Neural progenitor cell (in vitro differentiated cells): Measurements from ENCODE around the gene CDH13. TPM values are rescaled to one million over a fixed set of nuclear protein-coding genes. Genes with fewer than 3 reads are reported as not detected.

Experiments
- DNase-seq: peaks from one replicate; pipeline ENCODE4 v3.0.0-alpha.2; 2016; ENCODE audit warnings: low spot score
- H2AFZ ChIP-seq: fragments of 200-600 bp; sonication (generic); replicated peaks from 2 replicates; pipeline ENCODE4 v1.6.1; 2016; ENCODE audit warnings: antibody characterized with exemption
- H3F3A ChIP-seq: fragments of 200-600 bp; sonication (generic); 2 replicates; pipeline ENCODE4 v1.6.1; 2016; ENCODE audit warnings: antibody characterized with exemption, low read depth
- H3K27ac ChIP-seq: fragments of 200-600 bp; sonication (generic); 2 replicates; pipeline ENCODE4 v1.5.1; 2016; ENCODE audit warnings: mild to moderate bottlenecking
- H3K27me3 ChIP-seq: fragments of 200-600 bp; sonication (generic); 2 replicates; pipeline ENCODE4 v1.6.1; 2016; ENCODE audit warnings: mild to moderate bottlenecking, moderate library complexity
- H3K36me3 ChIP-seq: fragments of 200-600 bp; sonication (generic); 2 replicates; pipeline ENCODE4 v1.5.1; 2016
- H3K4me1 ChIP-seq: fragments of 200-600 bp; sonication (generic); 2 replicates; pipeline ENCODE4 v1.6.1; 2016; ENCODE audit warnings: mixed run types
- H3K4me2 ChIP-seq: fragments of 200-600 bp; sonication (generic); 2 replicates; pipeline ENCODE4 v1.6.1; 2016
- H3K4me3 ChIP-seq: fragments of 200-600 bp; sonication (generic); 2 replicates; pipeline ENCODE4 v1.5.1; 2016
- H3K79me2 ChIP-seq: fragments of 200-600 bp; sonication (generic); 2 replicates; pipeline ENCODE4 v1.6.1; 2016; ENCODE audit warnings: low read depth
- H3K9ac ChIP-seq: fragments of 200-600 bp; sonication (generic); 2 replicates; pipeline ENCODE4 v1.6.1; 2016
- H3K9me3 ChIP-seq: fragments of 200-600 bp; sonication (generic); 2 replicates; pipeline ENCODE4 v1.5.1; 2016; ENCODE audit warnings: low read depth
- H4K20me1 ChIP-seq: fragments of 200-600 bp; sonication (generic); 2 replicates; pipeline ENCODE4 v1.6.1; 2016; ENCODE audit warnings: low read depth
- H3K27ac Mint-ChIP-seq: 3 replicates; pipeline ENCODE4 v1.8.0; 2021; ENCODE audit warnings: mixed read lengths
- H3K27me3 Mint-ChIP-seq: 2 replicates; pipeline ENCODE4 v1.8.0; 2022; ENCODE audit warnings: low read depth, mild to moderate bottlenecking, inconsistent platforms, moderate library complexity, mixed read lengths; ENCODE audit not compliant: insufficient read depth
- H3K36me3 Mint-ChIP-seq: 3 replicates; pipeline ENCODE4 v1.8.0; 2021; ENCODE audit warnings: mixed read lengths
- H3K4me1 Mint-ChIP-seq: 3 replicates; pipeline ENCODE4 v1.8.0; 2021; ENCODE audit warnings: mixed read lengths
- H3K4me3 Mint-ChIP-seq: 3 replicates; pipeline ENCODE4 v1.8.0; 2021; ENCODE audit warnings: mild to moderate bottlenecking, moderate library complexity, mixed read lengths
- H3K9me3 Mint-ChIP-seq: 3 replicates; pipeline ENCODE4 v1.8.0; 2020; ENCODE audit warnings: mixed read lengths
- EZH2 ChIP-seq: fragments of 200-600 bp; sonication (generic); IDR thresholded peaks from 2 replicates; pipeline ENCODE4 v1.6.1; 2017; ENCODE audit warnings: antibody characterized with exemption, mild to moderate bottlenecking, moderate library complexity
- EZH2phosphoT487 ChIP-seq: fragments of 200-600 bp; sonication (generic); IDR thresholded peaks from 2 replicates; pipeline ENCODE4 v1.6.1; 2017; ENCODE audit warnings: antibody characterized with exemption
- total RNA-seq: library from RNA; depleted of rRNA; stranded (reverse); fragments of >200 nt; gene quantifications from 2 replicates; pipeline ENCODE4 v1.2.3, GENCODE V29; 2015; ENCODE audit warnings: low replicate concordance
- TF ChIP-seq, protein P1 (sequence below): fragments of 200-600 bp; sonication (generic); IDR thresholded peaks from 2 replicates; pipeline ENCODE4 v1.5.1; 2017; ENCODE audit warnings: antibody characterized with exemption, mild to moderate bottlenecking

Gene CDH13
- total RNA-seq, 1 donor from 2014 or later = 3.0 TPM

GRCh38 chr16:83561876-83562275 lies 935.1 kb downstream of the CDH13 start:
- no peaks in the 10 kb centered on the region for H3K9me3 ChIP-seq
- peak; percentile 63 for DNase-seq
- no peak overlapping the region for H3K9ac ChIP-seq
- H3K36me3 ChIP-seq = no peaks in the 10 kb centered on the region
- H3K27ac Mint-ChIP-seq = no peak overlapping the region
- no peak overlapping the region for H3K27ac ChIP-seq
- TF ChIP-seq EZH2phosphoT487 (no peak), EZH2 (no peak)
- TF ChIP-seq, protein P1, sequence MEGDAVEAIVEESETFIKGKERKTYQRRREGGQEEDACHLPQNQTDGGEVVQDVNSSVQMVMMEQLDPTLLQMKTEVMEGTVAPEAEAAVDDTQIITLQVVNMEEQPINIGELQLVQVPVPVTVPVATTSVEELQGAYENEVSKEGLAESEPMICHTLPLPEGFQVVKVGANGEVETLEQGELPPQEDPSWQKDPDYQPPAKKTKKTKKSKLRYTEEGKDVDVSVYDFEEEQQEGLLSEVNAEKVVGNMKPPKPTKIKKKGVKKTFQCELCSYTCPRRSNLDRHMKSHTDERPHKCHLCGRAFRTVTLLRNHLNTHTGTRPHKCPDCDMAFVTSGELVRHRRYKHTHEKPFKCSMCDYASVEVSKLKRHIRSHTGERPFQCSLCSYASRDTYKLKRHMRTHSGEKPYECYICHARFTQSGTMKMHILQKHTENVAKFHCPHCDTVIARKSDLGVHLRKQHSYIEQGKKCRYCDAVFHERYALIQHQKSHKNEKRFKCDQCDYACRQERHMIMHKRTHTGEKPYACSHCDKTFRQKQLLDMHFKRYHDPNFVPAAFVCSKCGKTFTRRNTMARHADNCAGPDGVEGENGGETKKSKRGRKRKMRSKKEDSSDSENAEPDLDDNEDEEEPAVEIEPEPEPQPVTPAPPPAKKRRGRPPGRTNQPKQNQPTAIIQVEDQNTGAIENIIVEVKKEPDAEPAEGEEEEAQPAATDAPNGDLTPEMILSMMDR = no peak
- no peak overlapping the region for H3K4me3 ChIP-seq
- peaks cover 2% of the 10 kb centered on the region for H3K27me3 Mint-ChIP-seq
- no peaks in the 10 kb centered on the region for H3K79me2 ChIP-seq
- no peak overlapping the region for H3K4me2 ChIP-seq
- H3K4me3 Mint-ChIP-seq = no peak overlapping the region
- H4K20me1 ChIP-seq = no peaks in the 10 kb centered on the region
- no peak overlapping the region for H2AFZ ChIP-seq
- H3K4me1 ChIP-seq = no peaks in the 10 kb centered on the region
- no peaks in the 10 kb centered on the region for H3K4me1 Mint-ChIP-seq
- H3K36me3 Mint-ChIP-seq = no peaks in the 10 kb centered on the region
- H3K27me3 ChIP-seq = no peaks in the 10 kb centered on the region
- H3F3A ChIP-seq = no peaks in the 10 kb centered on the region
- no peaks in the 10 kb centered on the region for H3K9me3 Mint-ChIP-seq

DNA sequence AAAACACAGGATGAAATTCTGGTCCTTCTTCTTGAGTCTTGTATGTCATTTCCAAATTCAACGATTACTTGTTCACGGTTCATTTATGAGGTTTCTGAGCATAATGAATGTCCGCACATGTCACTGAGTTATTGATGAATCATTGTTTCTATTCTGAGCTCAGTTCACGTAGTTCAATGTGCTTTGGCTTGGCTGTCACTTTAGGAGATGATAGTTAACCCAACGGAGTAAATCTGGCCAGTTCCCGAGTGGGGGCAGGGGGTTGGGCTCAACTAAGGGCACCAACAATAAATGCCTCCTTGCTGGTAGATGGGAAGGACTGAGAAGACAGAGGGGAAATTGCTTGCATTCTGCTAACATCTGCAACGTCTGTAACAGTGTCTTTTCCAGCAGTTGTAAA lies 941.6 kb downstream of the CDH13 start:
- Histone ChIP-seq H3K27ac (no peak overlapping the region), H3K4me3 (no peak overlapping the region), H3K9me3 (no peaks in the 10 kb centered on the region), H3F3A (no peaks in the 10 kb centered on the region), H3K9ac (no peak overlapping the region), H3K4me2 (no peak overlapping the region), H3K27me3 (no peaks in the 10 kb centered on the region), H2AFZ (no peak overlapping the region), H3K79me2 (no peaks in the 10 kb centered on the region), H3K36me3 (no peaks in the 10 kb centered on the region), H4K20me1 (no peaks in the 10 kb centered on the region), H3K4me1 (no peaks in the 10 kb centered on the region)
- TF ChIP-seq EZH2 (no peak), EZH2phosphoT487 (no peak)
- TF ChIP-seq, protein P1 = no peak
- Mint-ChIP-seq H3K36me3 (no peaks in the 10 kb centered on the region), H3K9me3 (no peaks in the 10 kb centered on the region), H3K27ac (no peak overlapping the region), H3K4me1 (peaks cover 9% of the 10 kb centered on the region), H3K4me3 (no peak overlapping the region), H3K27me3 (peaks cover 11% of the 10 kb centered on the region)
- DNase-seq = no peak

GRCh38 chr16:83574388-83574787 lies 947.6 kb downstream of the CDH13 start:
- Mint-ChIP-seq H3K4me3 (no peak overlapping the region), H3K9me3 (peaks cover 8% of the 10 kb centered on the region), H3K27me3 (peaks cover 6% of the 10 kb centered on the region), H3K27ac (no peak overlapping the region), H3K36me3 (no peaks in the 10 kb centered on the region), H3K4me1 (peaks cover 9% of the 10 kb centered on the region)
- H4K20me1 ChIP-seq = no peaks in the 10 kb centered on the region
- no peak for DNase-seq
- no peaks in the 10 kb centered on the region for H3K36me3 ChIP-seq
- H2AFZ ChIP-seq = no peak overlapping the region
- no peaks in the 10 kb centered on the region for H3F3A ChIP-seq
- H3K27me3 ChIP-seq = no peaks in the 10 kb centered on the region
- H3K4me2 ChIP-seq = no peak overlapping the region
- H3K27ac ChIP-seq = no peak overlapping the region
- H3K9me3 ChIP-seq = no peaks in the 10 kb centered on the region
- H3K4me3 ChIP-seq = no peak overlapping the region
- TF ChIP-seq, protein P1 = no peak
- no peak for TF ChIP-seq EZH2
- no peak for TF ChIP-seq EZH2phosphoT487
- no peaks in the 10 kb centered on the region for H3K79me2 ChIP-seq
- no peak overlapping the region for H3K9ac ChIP-seq
- no peaks in the 10 kb centered on the region for H3K4me1 ChIP-seq
